A673 (cell line): ENCODE results near the gene SHE.

Experiments
- CTCF ChIP-seq: fragments of 300-800, 200-600 bp; sonication (generic); conservative IDR thresholded peaks from 2 replicates; pipeline ENCODE4 v1.5.1; 2017; ENCODE audit warnings: low read depth, mild to moderate bottlenecking, antibody characterized with exemption, low read length, moderate library complexity, mixed read lengths
- EZH2 ChIP-seq: fragments of 200-600 bp; sonication (generic); IDR thresholded peaks from 2 replicates; pipeline ENCODE4 v1.6.1; 2017; ENCODE audit warnings: borderline replicate concordance, low read depth, mild to moderate bottlenecking, mixed read lengths, antibody characterized with exemption, low read length; ENCODE audit not compliant: poor library complexity, severe bottlenecking

GRCh38 chr1:154429841-154430611 is 72.2 kb downstream of the SHE start:
- no peak for TF ChIP-seq EZH2
- no peak for TF ChIP-seq CTCF
